ENCODE measurements around the gene CCDC40.

The CCDC40 gene

DNA sequence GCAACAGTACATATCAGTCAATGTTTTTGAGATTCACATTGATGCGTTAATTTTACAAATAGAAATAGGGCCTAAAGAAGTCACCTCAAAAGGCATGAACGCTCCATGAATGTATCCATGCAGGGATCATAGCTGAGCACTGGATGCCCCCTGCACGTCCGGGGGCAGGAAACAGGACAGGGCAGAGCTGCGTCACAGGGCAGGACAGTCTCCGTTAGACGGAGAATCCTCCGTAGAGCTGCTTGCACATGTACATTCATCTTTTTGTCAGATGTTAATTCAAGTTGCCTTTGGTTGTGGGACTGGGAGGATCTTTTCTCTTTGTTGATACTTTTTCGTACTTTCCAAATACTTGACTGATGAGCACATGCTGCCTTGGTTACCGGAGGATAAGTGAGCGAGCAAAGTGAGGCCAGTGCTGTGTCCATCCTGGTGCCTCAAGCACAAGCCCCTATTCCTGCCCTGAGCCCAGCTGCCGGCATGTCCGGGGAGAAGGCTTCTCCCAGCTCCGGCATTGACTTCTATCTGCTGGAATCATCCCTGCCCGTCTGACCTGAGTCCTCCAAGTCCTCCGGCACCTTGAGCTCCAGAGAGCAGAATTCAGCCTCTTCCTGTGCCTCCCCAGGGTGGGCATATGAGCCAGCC lies 80.0 kb downstream of the CCDC40 start:
- TF ChIP-seq CTCF (IDR thresholded peaks at IDR 0.05; ENCODE audit: extremely low read depth, missing control alignments), result no peak
- no peak for DNase-seq (ENCODE audit: low spot score)

DNA sequence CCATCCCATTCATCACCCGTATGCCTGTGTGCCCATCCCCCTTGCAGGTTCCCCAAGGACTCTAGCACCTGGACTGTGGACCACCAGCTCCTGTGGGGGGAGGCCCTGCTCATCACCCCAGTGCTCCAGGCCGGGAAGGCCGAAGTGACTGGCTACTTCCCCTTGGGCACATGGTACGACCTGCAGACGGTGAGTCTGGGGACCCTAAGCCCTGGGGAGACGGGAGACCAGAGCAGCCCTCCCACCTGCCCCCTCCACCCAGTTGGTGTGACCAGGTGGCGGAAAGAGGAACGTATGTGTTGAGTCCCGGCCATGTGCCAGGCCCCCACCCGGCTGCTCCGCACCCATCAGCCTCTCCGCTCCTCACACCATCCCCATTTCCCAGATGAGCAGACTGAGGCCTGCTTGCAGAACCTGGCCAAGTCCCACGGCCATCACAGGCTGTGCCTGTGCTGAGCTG lies 80.5 kb downstream of the CCDC40 start:
- DNase-seq (ENCODE audit: low spot score), result no peak
- TF ChIP-seq CTCF (IDR thresholded peaks at IDR 0.05; ENCODE audit: extremely low read depth, missing control alignments), result no peak

GRCh38 chr17:80117491-80118401 lies 81.3 kb downstream of the CCDC40 start:
- no peak for TF ChIP-seq CTCF (IDR thresholded peaks at IDR 0.05; ENCODE audit: extremely low read depth, missing control alignments)
- no peak for DNase-seq (ENCODE audit: low spot score)

DNA sequence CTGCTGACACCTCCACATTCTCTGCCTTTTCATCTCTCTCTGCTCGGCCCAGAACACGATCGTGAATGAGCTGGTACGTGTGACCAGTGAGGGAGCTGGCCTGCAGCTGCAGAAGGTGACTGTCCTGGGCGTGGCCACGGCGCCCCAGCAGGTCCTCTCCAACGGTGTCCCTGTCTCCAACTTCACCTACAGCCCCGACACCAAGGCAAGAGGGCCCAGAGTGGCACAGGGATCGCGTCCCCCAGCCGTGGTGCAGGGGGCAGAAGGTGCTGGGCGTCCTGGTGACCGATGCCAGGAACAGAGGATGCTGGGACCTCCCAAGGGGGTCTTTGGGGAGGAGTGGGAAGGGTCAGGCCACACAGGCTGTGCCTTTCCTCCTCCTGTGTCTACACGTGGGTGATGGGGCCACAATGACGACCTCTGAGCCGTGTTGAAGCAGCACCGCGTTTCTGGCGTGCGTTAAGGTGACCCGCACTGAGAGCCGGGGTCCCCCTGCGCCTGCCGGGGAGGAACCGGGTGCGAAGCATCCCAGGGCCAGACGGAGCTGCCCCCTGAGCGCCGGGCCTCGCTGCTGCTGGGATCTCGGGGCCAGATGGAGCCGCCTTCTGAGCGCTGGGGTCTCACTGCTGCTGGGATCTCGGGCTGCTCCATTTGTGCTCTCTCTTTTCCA lies 82.3 kb downstream of the CCDC40 start:
- DNase-seq (ENCODE audit: low spot score), result no peak
- no peak for TF ChIP-seq CTCF (IDR thresholded peaks at IDR 0.05; ENCODE audit: extremely low read depth, missing control alignments)

GRCh38 chr17:80119271-80119791 lies 82.9 kb downstream of the CCDC40 start:
- no peak for TF ChIP-seq CTCF (IDR thresholded peaks at IDR 0.05; ENCODE audit: extremely low read depth, missing control alignments)
- no peak for DNase-seq (ENCODE audit: low spot score)

GRCh38 chr17:80119839-80120238 lies 83.4 kb downstream of the CCDC40 start:
- no peak for TF ChIP-seq CTCF (IDR thresholded peaks at IDR 0.05; ENCODE audit: extremely low read depth, missing control alignments)
- DNase-seq (ENCODE audit: low spot score), result peak; percentile 20

All from GM20000 (cell line).